HG02798 (cell line): ENCODE measurements around the gene ZNF277.

Experiments
- ATAC-seq: cut with Tn5 transposase; IDR thresholded peaks from one replicate; pipeline ENCODE4 v1.9.1; 2021; ENCODE audit warnings: mild to moderate bottlenecking; ENCODE audit not compliant: unreplicated experiment, poor library complexity

The ZNF277 gene

GRCh38 chr7:112206238-112206990 lies at the start of gene ZNF277, which contains the start of gene DOCK4:
Gene ZNF277 (plus strand): TSS chr7:112206695. CDS start chr7:112206717, 22 bp downstream.
Gene DOCK4 (minus strand): TSS chr7:112206399. CDS start chr7:112206138, 261 bp downstream.
- ATAC-seq = peak; percentile 96

DNA sequence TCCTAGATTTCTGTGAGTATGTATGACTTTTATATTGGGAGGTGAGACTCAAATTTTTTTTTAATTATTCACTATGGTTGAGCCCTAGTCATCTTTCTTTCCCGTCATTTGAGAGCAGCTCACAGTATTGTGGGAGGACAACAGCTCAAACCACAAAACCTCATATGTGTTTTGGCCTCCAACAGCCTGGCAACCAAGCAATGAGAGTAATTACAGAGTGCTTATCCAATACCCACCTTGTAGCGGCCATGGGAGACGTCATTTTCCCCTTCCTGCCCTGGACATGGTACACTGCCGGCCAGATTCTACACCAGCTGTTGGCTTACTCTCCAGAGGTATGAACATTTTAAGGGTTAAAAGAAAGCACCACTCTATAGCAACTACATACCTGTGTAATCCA lies 49.4 kb upstream of the ZNF277 start:
- no peak for ATAC-seq

DNA sequence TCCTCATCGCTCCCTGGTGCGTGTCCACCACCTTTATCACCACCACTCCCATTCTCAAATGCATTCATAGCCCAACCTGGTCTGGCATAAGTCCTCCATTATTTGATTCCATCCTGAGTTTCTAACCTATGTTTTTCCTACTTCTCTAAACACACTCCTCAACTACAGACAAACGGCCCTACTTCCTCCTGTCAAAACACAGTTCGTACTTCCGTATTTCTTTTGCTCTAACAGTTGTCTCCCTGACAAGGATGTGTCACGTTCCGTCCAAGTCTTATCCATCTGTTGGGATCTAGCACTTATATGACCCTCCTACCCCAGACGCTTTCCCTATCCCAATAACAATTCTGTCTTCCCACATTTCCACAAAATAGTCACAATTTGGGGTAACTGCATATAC lies 47.1 kb upstream of the ZNF277 start:
- no peak for ATAC-seq

GRCh38 chr7:112160130-112160770 lies 46.2 kb upstream of the ZNF277 start:
- no peak for ATAC-seq

DNA sequence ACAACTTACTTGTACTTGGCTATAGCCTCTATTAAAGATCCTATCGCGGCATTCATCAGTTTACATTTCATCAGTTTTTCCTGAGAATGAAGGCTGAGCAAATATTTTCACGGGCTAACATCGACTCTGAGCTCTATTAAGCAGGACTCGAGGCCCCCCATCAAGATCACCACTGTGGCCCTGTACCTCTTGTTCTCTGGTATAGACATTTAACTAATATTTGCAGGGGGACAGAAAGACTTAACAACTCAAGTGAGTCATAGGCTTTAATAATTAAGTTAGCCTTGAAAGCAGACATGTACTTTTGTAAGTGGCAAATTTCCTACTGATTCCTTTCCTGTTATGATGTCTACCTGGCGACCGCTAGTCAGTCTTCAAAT lies 45.7 kb upstream of the ZNF277 start:
- ATAC-seq = no peak

DNA sequence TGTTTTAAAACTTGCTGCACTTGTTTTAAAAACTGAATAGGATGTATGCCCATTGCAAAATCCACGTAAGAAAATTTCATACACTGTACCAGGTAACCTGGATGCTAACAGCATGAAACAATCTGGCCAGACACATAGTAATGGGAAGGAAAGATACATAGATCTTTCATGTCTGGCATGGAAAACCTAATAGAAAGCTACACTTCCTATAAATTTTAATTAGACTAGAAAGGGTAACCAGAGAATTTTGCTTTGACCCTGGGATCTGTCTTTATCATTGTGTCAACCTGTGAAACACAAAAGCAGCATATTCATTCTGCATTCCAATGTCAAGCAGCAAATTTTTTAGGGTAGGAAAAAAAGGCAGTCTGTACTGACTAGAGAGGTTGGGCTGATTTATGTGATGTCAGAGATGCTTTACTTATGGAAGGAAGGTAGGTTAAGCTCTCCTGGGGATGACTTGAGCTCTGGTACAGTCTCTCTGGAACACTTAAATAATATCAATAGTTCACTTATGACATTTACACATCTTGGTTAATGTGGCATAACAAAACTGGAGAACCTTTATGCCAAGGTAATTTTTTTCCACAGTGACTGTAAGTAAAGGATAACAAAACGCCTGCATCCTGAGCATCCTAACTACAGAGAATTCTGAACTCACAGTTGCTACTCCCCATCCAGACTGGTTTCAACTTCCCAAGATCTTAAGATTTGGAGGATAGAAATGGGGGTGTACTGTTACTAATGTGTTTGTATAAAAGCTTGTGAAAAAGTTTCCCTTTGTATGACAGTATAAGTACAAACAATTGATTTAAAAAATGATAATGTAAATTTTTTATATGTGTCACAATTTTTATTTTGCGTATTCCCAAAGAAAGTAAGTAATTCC lies 45.0 kb upstream of the ZNF277 start:
- ATAC-seq = no peak

- no peak for ATAC-seq
Measured at GRCh38 chr7:112162142-112162766, 44.2 kb upstream of the ZNF277 start.

DNA sequence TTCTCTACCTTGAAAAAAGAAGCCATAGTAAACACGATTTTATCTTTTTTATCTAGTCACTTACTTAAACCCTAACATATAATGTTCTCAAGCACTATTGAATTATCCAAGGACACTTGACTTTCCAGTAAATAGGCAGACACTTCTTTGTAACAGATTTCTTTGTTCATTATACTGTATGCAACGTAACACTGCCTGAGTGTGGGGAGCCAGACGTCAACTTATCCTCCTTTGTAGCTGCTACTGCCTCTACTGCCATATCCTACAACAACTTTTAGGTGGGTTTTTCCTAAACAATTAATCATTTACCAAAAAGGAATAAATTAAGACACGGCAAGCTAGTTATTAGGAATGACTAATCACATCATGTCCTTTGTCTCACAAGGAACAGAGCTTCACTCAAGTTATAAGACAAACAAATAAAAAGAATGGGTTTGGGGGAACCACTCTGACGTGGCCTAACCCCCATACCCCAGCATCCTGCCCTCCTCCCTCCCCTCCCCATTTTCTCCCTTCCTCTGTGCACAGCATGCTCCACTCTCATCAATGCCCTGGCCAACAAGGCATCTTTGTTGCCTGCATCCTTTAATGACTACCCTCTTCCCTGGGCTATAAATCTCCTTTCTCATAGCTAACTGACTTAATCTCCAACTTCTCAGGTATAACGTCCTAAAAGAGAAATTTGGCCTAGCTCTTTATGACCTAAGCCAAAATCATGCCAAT lies 43.5 kb upstream of the ZNF277 start:
- no peak for ATAC-seq

GRCh38 chr7:112167147-112167546 lies 39.3 kb upstream of the ZNF277 start:
- ATAC-seq = no peak

GRCh38 chr7:112168915-112169314 lies 37.6 kb upstream of the ZNF277 start:
- ATAC-seq = no peak

GRCh38 chr7:112171673-112172072 lies 34.8 kb upstream of the ZNF277 start:
- ATAC-seq = no peak

DNA sequence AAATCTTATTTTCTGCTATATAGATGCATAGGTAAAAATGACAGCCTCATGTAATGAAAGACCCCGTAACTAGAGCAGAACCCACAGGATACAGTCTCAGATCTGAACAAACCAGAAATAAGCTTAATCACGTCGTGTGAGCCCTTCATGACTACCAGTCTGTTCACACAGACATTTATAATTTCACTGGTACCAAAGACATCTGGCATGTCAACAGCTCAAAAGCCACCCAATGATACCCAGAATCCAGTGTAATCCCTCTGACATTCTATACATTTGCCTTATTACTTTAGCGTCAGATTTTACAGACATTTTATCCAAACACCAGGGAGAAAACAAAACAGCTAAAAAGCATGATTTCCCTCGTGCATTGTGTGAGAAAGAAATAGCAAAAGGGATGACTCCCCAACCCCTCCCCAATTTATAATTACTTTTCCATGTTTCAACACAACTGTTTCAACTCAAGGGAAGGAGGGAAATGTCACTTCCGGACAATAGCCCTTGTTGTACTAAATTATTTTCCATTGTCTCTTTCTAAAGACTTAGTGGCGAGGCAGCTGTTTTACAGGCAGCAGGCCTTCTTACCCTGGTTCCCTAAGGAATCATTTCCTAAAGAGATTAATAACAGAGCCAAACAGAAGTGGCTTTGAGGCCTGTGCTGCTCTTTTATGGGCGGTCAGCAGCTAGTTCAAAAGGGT lies 33.5 kb upstream of the ZNF277 start:
- no peak for ATAC-seq

GRCh38 chr7:112173568-112173905 lies 33.0 kb upstream of the ZNF277 start:
- no peak for ATAC-seq

DNA sequence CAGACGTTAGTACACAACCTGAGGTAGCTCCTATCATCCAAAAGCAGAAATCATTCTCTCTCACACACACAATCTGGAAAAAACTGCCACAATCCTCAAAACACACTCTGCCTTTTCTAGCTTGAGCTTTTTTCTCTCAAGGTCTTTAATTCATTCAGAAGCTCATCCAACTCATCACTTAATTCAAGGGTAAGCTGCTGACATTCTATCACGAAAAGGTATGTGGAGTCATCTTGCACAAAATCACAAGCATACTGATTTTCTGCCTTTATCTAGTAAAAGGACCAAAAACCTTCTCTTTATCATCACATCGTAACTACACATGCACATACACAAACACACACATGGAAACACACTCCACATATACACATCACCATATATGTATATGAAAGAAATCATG lies 32.3 kb upstream of the ZNF277 start:
- ATAC-seq = no peak

- no peak for ATAC-seq
Measured at GRCh38 chr7:112176241-112176640, 30.3 kb upstream of the ZNF277 start.

DNA sequence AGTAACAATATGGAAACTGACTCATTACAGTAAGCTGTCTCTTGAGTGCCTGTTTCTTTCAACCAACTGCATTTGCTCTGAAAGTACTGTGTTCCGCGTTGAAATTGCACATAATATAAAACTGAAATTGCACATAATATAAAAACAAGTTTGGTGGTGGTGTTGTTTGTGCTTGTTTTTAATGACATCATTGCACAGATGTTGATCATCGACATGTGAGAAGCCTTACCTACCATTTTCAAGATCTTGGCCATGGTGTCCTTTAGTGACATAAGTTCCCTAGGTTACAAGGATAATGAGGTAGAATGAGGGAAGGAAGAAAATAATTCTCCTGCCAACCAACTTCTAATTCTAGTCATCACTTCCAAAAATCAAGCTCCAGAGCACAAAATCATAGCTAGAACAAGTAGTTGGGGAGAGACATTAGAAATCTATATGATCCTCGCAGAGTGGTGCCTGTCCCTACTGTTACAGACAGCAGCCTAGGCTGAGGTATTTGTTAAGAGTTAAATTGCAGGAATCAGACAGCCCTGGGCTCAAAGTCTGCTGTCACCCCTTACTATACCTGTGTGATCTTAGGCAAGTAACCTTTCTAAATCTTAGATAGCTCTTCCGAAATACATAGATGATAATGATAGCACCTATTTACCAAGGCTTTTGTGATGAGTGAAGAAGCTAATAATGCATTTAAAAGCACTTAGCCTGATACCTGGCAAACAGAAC lies 29.6 kb upstream of the ZNF277 start:
- no peak for ATAC-seq

DNA sequence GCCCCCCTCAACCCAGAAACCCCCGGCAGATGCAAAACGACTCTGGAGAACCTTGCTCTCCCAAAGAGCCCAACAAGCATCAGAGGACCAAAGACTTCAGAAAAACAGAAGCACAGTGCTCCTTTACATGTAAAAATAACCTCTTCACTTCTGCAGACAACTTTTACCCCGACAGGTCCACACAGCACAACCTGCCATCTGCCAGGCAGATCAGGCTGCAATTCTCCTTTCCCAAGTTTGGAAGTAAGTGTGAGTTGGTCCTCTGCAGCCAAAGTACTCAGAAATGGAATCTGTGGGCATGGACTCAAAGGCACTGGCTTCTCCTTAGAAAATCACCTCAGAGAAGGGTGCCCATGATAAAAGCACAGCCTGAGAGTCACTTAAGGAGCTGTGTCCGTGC lies 26.3 kb upstream of the ZNF277 start:
- no peak for ATAC-seq

DNA sequence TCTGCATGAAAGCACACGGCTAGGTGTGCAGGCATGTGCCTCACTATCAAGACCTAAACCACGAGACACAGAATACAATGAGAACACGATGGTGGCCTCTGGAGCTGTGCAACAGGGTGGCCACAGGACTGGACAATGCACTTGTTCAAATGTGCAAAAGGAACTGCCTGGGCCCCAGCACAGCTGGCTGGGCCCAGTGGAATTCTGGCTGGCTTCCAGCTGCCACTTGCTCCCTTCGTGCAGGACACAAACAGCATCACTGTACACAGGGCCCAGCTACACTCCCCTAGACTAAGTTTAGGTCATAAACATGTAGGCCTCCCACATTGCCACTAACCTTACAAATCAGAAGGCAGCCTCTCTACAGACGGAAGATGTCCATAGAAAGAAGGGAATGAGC lies 23.7 kb upstream of the ZNF277 start:
- ATAC-seq = no peak

DNA sequence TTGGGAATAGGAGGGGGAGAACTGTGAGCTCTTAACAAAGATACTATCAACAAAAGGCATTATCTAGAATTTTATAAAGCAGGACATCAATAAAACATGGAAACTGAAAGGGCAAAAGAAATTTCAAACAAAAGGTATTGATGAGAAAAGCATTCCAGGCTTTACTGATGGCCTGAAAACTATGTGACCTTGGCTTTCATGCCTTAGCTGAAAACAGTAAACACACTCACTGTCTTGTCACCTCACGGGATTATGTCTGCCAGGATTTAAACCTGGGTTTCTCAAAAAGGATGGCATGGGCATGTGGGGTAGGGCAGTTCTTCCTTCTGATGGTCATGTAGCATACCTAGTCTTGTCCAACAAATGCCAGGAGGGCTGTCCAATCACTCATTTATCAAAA lies 23.2 kb upstream of the ZNF277 start:
- no peak for ATAC-seq
